HepG2 (cell line): ENCODE results near the gene CLCN2. TPM values are rescaled to one million over a fixed set of nuclear protein-coding genes. Genes with fewer than 3 reads are reported as not detected.

Experiments
- ATAC-seq: fragments of 200-7000 bp; cut with Tn5 transposase; 3 replicates; pipeline ENCODE4 v1.9.1; 2020; ENCODE audit warnings: mild to moderate bottlenecking, moderate library complexity
- BruUV-seq: library from RNA; stranded (reverse); fragments of 400-500 nt; replicated peaks from 2 replicates; lab custom pipeline; 2021; lab: Mats Ljungman, UMichigan
- CTCF ChIA-PET: fragments of 300-600 bp; formaldehyde crosslinking; extraction: SDS; loops from one replicate; lab custom pipeline; 2021; ENCODE audit warnings: low total read pairs, inconsistent platforms, low intra/inter-chr PET ratio; lab: Yijun Ruan, JAX
- POLR2A ChIA-PET: fragments of 350-600 bp; sonication (Branson Sonifier 250); formaldehyde crosslinking; loops from one replicate; lab custom pipeline; 2020; ENCODE audit warnings: antibody characterized with exemption, inconsistent platforms; lab: Yijun Ruan, JAX
- DNase-seq: peaks from one replicate; pipeline ENCODE4 v3.0.0-alpha.2; 2015; ENCODE audit warnings: low spot score
- FAIRE-seq: peaks from 3 replicates; lab custom pipeline; 2011; peaks lifted over from hg19 to GRCh38; lab: Jason Lieb, UNC
- H2AFZ ChIP-seq: one replicate; pipeline ENCODE4 v1.6.1; 2011; ENCODE audit warnings: low read length, inconsistent platforms
- H3K27ac ChIP-seq: fragments of 300-600 bp; 3 replicates; pipeline ENCODE4 v1.8.0; 2011; ENCODE audit warnings: mixed run types, mild to moderate bottlenecking, mixed read lengths, low read length, inconsistent platforms; ENCODE audit not compliant: insufficient read depth; ENCODE audit errors: extremely low read length
- H3K27me3 ChIP-seq, 2 experiments: fragments of 200-600 bp in 1 of 2; 2 replicates in 1 of 2; 3 replicates in 1 of 2; pipeline versions ENCODE4 v1.6.0 to v1.8.0; 2011; ENCODE audit warnings: low read length in 2 of 2, mild to moderate bottlenecking in 2 of 2, moderate library complexity in 2 of 2, inconsistent platforms in 1 of 2; ENCODE audit not compliant: insufficient read depth in 2 of 2, control insufficient read depth in 1 of 2
- H3K36me3 ChIP-seq, 2 experiments: fragments of 200-600 bp in 1 of 2; replicated peaks in 1 of 2; 2 replicates in 1 of 2; 3 replicates in 1 of 2; pipeline versions ENCODE4 v1.5.1 to v1.8.0; 2011; ENCODE audit warnings: low read length in 2 of 2, inconsistent platforms in 1 of 2; ENCODE audit not compliant: insufficient read depth in 2 of 2, control insufficient read depth in 1 of 2
- H3K4me1 ChIP-seq: 2 replicates; pipeline ENCODE4 v1.5.1; 2012; ENCODE audit warnings: low read length, inconsistent platforms; ENCODE audit not compliant: insufficient read depth
- H3K4me2 ChIP-seq: 2 replicates; pipeline ENCODE4 v1.6.0; 2011; ENCODE audit warnings: low read depth, low read length, inconsistent platforms
- H3K4me3 ChIP-seq, 3 experiments: fragments of 200-600 bp in 1 of 3; sonication (generic), shearing (Covaris generic) in 1 of 3; replicated peaks in 1 of 3; 2 replicates each; pipeline ENCODE4 v1.5.1; 2011 to 2016; ENCODE audit warnings: low read length in 3 of 3, inconsistent platforms in 2 of 3, low read depth in 2 of 3, mild to moderate bottlenecking in 2 of 3, control low read depth in 1 of 3, mixed read lengths in 1 of 3; ENCODE audit not compliant: insufficient read depth in 1 of 3
- H3K79me2 ChIP-seq: one replicate; pipeline ENCODE4 v1.6.1; 2011; ENCODE audit warnings: low read length, inconsistent platforms; ENCODE audit not compliant: insufficient read depth
- H3K9ac ChIP-seq: 2 replicates; pipeline ENCODE4 v1.6.0; 2011; ENCODE audit warnings: mild to moderate bottlenecking, low read depth, low read length, inconsistent platforms; ENCODE audit not compliant: insufficient read depth
- H3K9me3 ChIP-seq: 2 replicates; pipeline ENCODE4 v1.5.1; 2012; ENCODE audit warnings: mild to moderate bottlenecking, low read length
- H4K20me1 ChIP-seq: 2 replicates; pipeline ENCODE4 v1.6.0; 2011; ENCODE audit warnings: inconsistent platforms, mild to moderate bottlenecking, low read length, moderate library complexity; ENCODE audit not compliant: insufficient read depth
- CEBPB ChIP-seq: IDR thresholded peaks from 2 replicates; pipeline ENCODE4 v1.6.1; 2011; ENCODE audit warnings: low read depth, low read length, improper control_type of control experiment, borderline replicate concordance
- HNF1B ChIP-seq: sonication (generic); formaldehyde crosslinking; IDR thresholded peaks from 2 replicates; pipeline ENCODE4 v1.5.1; 2020; ENCODE audit warnings: mild to moderate bottlenecking, moderate library complexity, missing genetic modification reagents
- PRDM15 ChIP-seq: sonication (generic); formaldehyde crosslinking; IDR thresholded peaks from 2 replicates; pipeline ENCODE4 v1.4.0; 2020; ENCODE audit warnings: missing genetic modification reagents
- YEATS4 ChIP-seq: sonication (generic); formaldehyde crosslinking; IDR thresholded peaks from 2 replicates; pipeline ENCODE4 v1.4.0; 2020; ENCODE audit warnings: missing genetic modification reagents, borderline replicate concordance
- ZBTB39 ChIP-seq: sonication (generic); formaldehyde crosslinking; IDR thresholded peaks from 2 replicates; pipeline ENCODE4 v1.5.0; 2020; ENCODE audit warnings: missing genetic modification reagents
- ZNF670 ChIP-seq: sonication (generic); formaldehyde crosslinking; IDR thresholded peaks from 2 replicates; pipeline ENCODE4 v1.8.0; 2022; ENCODE audit warnings: mild to moderate bottlenecking, missing genetic modification reagents, borderline replicate concordance
- WGBS: methylation state at CpG from one replicate; pipeline ENCODE4 v1.1.6; 2017; ENCODE audit warnings: low lambda C conversion rate; 5-methylcytosine and 5-hydroxymethylcytosine counted together
- in situ Hi-C: cut with HindIII; loops from 2 replicates; pipeline ENCODE4 v1.10.0; 2017; ENCODE audit warnings: low pct_unique_long_range_greater_than_20kb; ENCODE audit not compliant: extremely low pct_ligation_motif_present
- intact Hi-C: fragments of 100-400 bp; cut with micrococcal nuclease; formaldehyde crosslinking; loops from one replicate; pipeline ENCODE4 v1.10.0; 2022; ENCODE audit not compliant: unreplicated experiment
- polyA plus RNA-seq, 8 experiments: library from polyadenylated mRNA; depleted of rRNA in 3 of 8; stranded (reverse) in 7 of 8; unstranded in 1 of 8; fragments of >200 nt; fragmentation: Illumina TruSeq in 4 of 8; extraction: Trizol in 4 of 8; gene quantifications; 2 replicates each; pipeline versions ENCODE4 v1.2.1 to v1.2.3, GENCODE V29; 2011 to 2016; ENCODE audit warnings: low read depth in 4 of 8, missing spikeins in 1 of 8, mixed read lengths in 1 of 8; ENCODE audit not compliant: insufficient read depth in 1 of 8
- total RNA-seq, 5 experiments: library from RNA; depleted of rRNA; stranded (reverse); fragments of >200 nt; fragmentation: Illumina TruSeq; extraction: Trizol; gene quantifications; 2 replicates each; pipeline ENCODE4 v1.2.3, GENCODE V29; 2016; ENCODE audit warnings: low read depth in 1 of 5

Gene CLCN2
- total and polyA plus RNA-seq, 2 of the 13 experiments (the other 11 are each of a cell fraction or from before 2014, with no cell fraction given) = 11.4 to 13.5 TPM

- Histone ChIP-seq H3K4me2 (no peak overlapping the region), H3K4me1 (peaks cover 6% of the 10 kb centered on the region; the same call in 1 of the 2 replicates), H2AFZ (no peak overlapping the region), H3K4me3 (no peak overlapping the region), H3K9ac (no peak overlapping the region), H4K20me1 (no peaks in the 10 kb centered on the region), H3K36me3 (peaks cover 12 to 35% of the 10 kb centered on the region in 2 experiments; a peak in 4 of 5 replicates), H3K27ac (no peak overlapping the region), H3K27me3 (no peaks in the 10 kb centered on the region), H3K9me3 (no peaks in the 10 kb centered on the region), H3K79me2 (no peaks in the 10 kb centered on the region)
- POLR2A ChIA-PET = no interaction called here
- TF ChIP-seq HNF1B (CRISPR knock-in tag) = no peak
- no peak for TF ChIP-seq CEBPB
- TF ChIP-seq PRDM15 (CRISPR knock-in tag) = no peak
- no peak for TF ChIP-seq ZBTB39 (CRISPR knock-in tag)
- TF ChIP-seq YEATS4 (CRISPR knock-in tag) = no peak
- TF ChIP-seq ZNF670 (CRISPR knock-in tag) = no peak
- DNase-seq (no peak), FAIRE-seq (no peak), ATAC-seq (no peak)
- no TSS peak for BruUV-seq
- CTCF ChIA-PET = no interaction called here
- WGBS = 95% methylated on average over 5 of the region's 8 CpGs
- intact Hi-C loops = no loop called here
- in situ Hi-C loops = no loop called here
These were observed 23.5 kb upstream of the CLCN2 start for GRCh38 chr3:184384856-184385422.
